Measurements from ENCODE around the gene SH3RF3.
A peak's percentile ranks its signal among the peaks of the same experiment; 100 is the strongest.
"Not testable (repeated sequence)": the region's sequence is repeated elsewhere in the genome, so short reads cannot be mapped to it uniquely, and the experiment has no call there.

SH3RF3 gene

GRCh38 chr2:109153005-109153784, 24.2 kb downstream of the SH3RF3 start:
- Histone ChIP-seq H3K9ac (ENCODE audit: low read depth, low read length) (no peak overlapping the region), H3K36me3 (ENCODE audit: insufficient read depth, low read length) (no peaks in the 10 kb centered on the region), H3K4me1 (ENCODE audit: control insufficient read depth, insufficient read depth, low read length) (peaks cover 14% of the 10 kb centered on the region), H3K4me3 (ENCODE audit: low read length) (no peak overlapping the region), H3K4me2 (ENCODE audit: low read length) (no peak overlapping the region), H3K9me3 (replicated peaks; ENCODE audit: low read length) (no peaks in the 10 kb centered on the region), H3K27me3 (ENCODE audit: control insufficient read depth, insufficient read depth, low read length) (no peaks in the 10 kb centered on the region)

- Histone ChIP-seq H3K9ac (ENCODE audit: low read depth, low read length) (no peak overlapping the region), H3K4me1 (ENCODE audit: control insufficient read depth, insufficient read depth, low read length) (peaks cover 9% of the 10 kb centered on the region), H3K4me3 (ENCODE audit: low read length) (no peak overlapping the region), H3K27me3 (ENCODE audit: control insufficient read depth, insufficient read depth, low read length) (no peaks in the 10 kb centered on the region), H3K9me3 (replicated peaks; ENCODE audit: low read length) (no peaks in the 10 kb centered on the region), H3K36me3 (ENCODE audit: insufficient read depth, low read length) (no peaks in the 10 kb centered on the region), H3K4me2 (ENCODE audit: low read length) (no peak overlapping the region)
Observed at GRCh38 chr2:109153807-109154206, 24.8 kb downstream of the SH3RF3 start.

- no peak overlapping the region for H3K9ac ChIP-seq (ENCODE audit: low read depth, low read length)
- H3K27me3 ChIP-seq (ENCODE audit: control insufficient read depth, insufficient read depth, low read length), result no peaks in the 10 kb centered on the region
- no peaks in the 10 kb centered on the region for H3K36me3 ChIP-seq (ENCODE audit: insufficient read depth, low read length)
- peaks cover 5% of the 10 kb centered on the region for H3K4me1 ChIP-seq (ENCODE audit: control insufficient read depth, insufficient read depth, low read length)
- no peak overlapping the region for H3K4me3 ChIP-seq (ENCODE audit: low read length)
- H3K9me3 ChIP-seq (replicated peaks; ENCODE audit: low read length), result no peaks in the 10 kb centered on the region
- no peak overlapping the region for H3K4me2 ChIP-seq (ENCODE audit: low read length)
Observed at GRCh38 chr2:109154226-109154625, 25.2 kb downstream of the SH3RF3 start.

- no peaks in the 10 kb centered on the region for H3K9me3 ChIP-seq (replicated peaks; ENCODE audit: low read length)
- H3K4me2 ChIP-seq (ENCODE audit: low read length), result no peak overlapping the region
- H3K36me3 ChIP-seq (ENCODE audit: insufficient read depth, low read length), result no peaks in the 10 kb centered on the region
- H3K4me3 ChIP-seq (ENCODE audit: low read length), result no peak overlapping the region
- no peak overlapping the region for H3K9ac ChIP-seq (ENCODE audit: low read depth, low read length)
- peaks cover 4% of the 10 kb centered on the region for H3K4me1 ChIP-seq (ENCODE audit: control insufficient read depth, insufficient read depth, low read length)
- no peaks in the 10 kb centered on the region for H3K27me3 ChIP-seq (ENCODE audit: control insufficient read depth, insufficient read depth, low read length)
Observed at GRCh38 chr2:109155553-109156451, 26.8 kb downstream of the SH3RF3 start.

- H3K9ac ChIP-seq (ENCODE audit: low read depth, low read length), result no peak overlapping the region
- H3K36me3 ChIP-seq (ENCODE audit: insufficient read depth, low read length), result no peaks in the 10 kb centered on the region
- no peaks in the 10 kb centered on the region for H3K9me3 ChIP-seq (replicated peaks; ENCODE audit: low read length)
- H3K4me1 ChIP-seq (ENCODE audit: control insufficient read depth, insufficient read depth, low read length), result peaks cover 4% of the 10 kb centered on the region
- no peak overlapping the region for H3K4me2 ChIP-seq (ENCODE audit: low read length)
- H3K4me3 ChIP-seq (ENCODE audit: low read length), result no peak overlapping the region
- H3K27me3 ChIP-seq (ENCODE audit: control insufficient read depth, insufficient read depth, low read length), result no peaks in the 10 kb centered on the region
Observed at GRCh38 chr2:109157563-109158105, 28.6 kb downstream of the SH3RF3 start.

- H3K27me3 ChIP-seq (ENCODE audit: control insufficient read depth, insufficient read depth, low read length), result no peaks in the 10 kb centered on the region
- H3K4me3 ChIP-seq (ENCODE audit: low read length), result no peak overlapping the region
- no peak overlapping the region for H3K9ac ChIP-seq (ENCODE audit: low read depth, low read length)
- H3K9me3 ChIP-seq (replicated peaks; ENCODE audit: low read length), result no peaks in the 10 kb centered on the region
- H3K4me2 ChIP-seq (ENCODE audit: low read length), result no peak overlapping the region
- H3K4me1 ChIP-seq (ENCODE audit: control insufficient read depth, insufficient read depth, low read length), result peaks cover 4% of the 10 kb centered on the region
- no peaks in the 10 kb centered on the region for H3K36me3 ChIP-seq (ENCODE audit: insufficient read depth, low read length)
Observed at GRCh38 chr2:109158237-109158636, 29.2 kb downstream of the SH3RF3 start.

DNA sequence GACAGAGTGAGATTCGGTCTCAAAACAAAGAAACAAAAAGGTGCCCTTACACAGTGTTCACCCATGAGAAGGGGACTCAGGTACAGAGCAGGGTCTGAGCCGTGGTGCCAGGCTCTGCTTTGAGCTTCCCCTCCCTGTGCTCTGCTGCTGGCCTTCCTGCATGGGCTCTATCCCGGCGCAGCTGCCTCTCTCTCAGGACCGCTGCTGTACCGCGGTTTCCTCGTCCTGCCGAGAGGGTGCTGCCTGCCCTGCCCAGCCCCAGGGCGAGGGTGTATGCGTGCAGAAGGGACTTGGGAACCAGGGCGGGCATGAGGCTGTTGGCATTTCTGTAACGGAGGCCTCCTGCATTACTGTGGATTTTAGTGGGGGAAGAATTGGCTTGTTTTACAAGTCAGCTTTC, 30.1 kb downstream of the SH3RF3 start:
- Histone ChIP-seq H3K4me1 (ENCODE audit: control insufficient read depth, insufficient read depth, low read length) (peaks cover 11% of the 10 kb centered on the region), H3K27me3 (ENCODE audit: control insufficient read depth, insufficient read depth, low read length) (no peaks in the 10 kb centered on the region), H3K9me3 (replicated peaks; ENCODE audit: low read length) (no peaks in the 10 kb centered on the region)

DNA sequence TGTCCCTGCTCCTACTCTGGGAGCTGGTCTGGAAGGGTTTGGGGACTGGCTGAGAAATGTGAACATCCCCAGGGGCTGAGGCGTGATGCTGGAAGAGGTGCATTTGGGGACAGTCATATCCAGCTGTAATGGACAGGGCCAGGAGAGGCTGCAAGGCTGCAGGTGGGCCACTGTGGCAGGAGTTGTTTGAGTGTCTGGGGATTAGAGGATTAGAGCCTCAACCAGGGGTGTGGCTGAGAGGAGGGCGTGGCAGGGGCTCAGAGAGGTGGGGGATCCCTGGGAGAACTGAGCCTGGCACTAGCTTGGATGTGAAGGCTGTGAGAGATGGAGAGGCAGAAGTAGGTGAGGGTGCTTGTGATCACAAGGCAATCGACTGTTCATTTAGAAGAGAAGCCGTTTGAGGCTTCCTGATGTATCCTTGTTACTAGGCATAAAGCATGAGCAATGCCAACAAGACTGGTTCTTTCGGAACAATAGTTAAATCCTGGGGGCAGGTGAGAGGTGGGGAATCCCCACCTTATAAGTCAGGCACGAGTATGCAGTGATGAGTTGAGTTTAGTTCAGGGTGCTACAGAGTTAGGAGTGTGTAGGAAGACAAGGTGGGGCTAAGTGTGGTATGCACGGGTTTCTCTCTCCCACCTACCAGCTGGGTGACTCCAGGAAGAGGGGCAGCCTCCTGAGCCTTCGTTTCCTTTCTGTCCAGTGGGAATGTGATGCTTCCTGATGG, 31.9 kb downstream of the SH3RF3 start:
- Histone ChIP-seq H3K36me3 (ENCODE audit: insufficient read depth, low read length) (no peaks in the 10 kb centered on the region), H3K27me3 (ENCODE audit: control insufficient read depth, insufficient read depth, low read length) (no peaks in the 10 kb centered on the region), H3K4me1 (ENCODE audit: control insufficient read depth, insufficient read depth, low read length) (peaks cover 25% of the 10 kb centered on the region), H3K9ac (ENCODE audit: low read depth, low read length) (no peak overlapping the region), H3K4me3 (ENCODE audit: low read length) (no peak overlapping the region), H3K4me2 (ENCODE audit: low read length) (no peak overlapping the region), H3K9me3 (replicated peaks; ENCODE audit: low read length) (no peaks in the 10 kb centered on the region)

More for the DNA sequence above, 30.1 kb downstream of the SH3RF3 start:
- Histone ChIP-seq H3K36me3 (ENCODE audit: insufficient read depth, low read length) (no peaks in the 10 kb centered on the region), H3K4me3 (ENCODE audit: low read length) (no peak overlapping the region), H3K4me2 (ENCODE audit: low read length) (no peak overlapping the region), H3K9ac (ENCODE audit: low read depth, low read length) (no peak overlapping the region)

DNA sequence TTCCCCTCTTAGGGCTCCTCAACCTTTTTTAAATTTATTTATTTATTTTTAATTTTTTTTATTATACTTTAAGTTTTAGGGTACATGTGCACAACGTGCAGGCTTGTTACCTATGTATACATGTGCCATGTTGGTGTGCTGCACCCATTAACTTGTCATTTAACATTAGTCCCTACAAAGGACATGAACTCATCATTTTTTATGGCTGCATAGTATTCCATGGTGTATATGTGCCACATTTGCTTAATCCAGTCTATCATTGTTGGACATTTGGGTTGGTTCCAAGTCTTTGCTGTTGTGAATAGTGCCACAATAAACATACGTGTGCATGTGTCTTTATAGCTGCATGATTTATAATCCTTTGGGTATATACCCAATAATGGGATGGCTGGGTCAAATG, 33.4 kb downstream of the SH3RF3 start:
- H3K27me3 ChIP-seq (ENCODE audit: control insufficient read depth, insufficient read depth, low read length); H3K9me3 ChIP-seq (replicated peaks; ENCODE audit: low read length); H3K36me3 ChIP-seq (ENCODE audit: insufficient read depth, low read length); H3K4me3 ChIP-seq (ENCODE audit: low read length); H3K4me2 ChIP-seq (ENCODE audit: low read length); H3K9ac ChIP-seq (ENCODE audit: low read depth, low read length): not testable (repeated sequence)
- H3K4me1 ChIP-seq (ENCODE audit: control insufficient read depth, insufficient read depth, low read length), result peaks cover 38% of the 10 kb centered on the region

DNA sequence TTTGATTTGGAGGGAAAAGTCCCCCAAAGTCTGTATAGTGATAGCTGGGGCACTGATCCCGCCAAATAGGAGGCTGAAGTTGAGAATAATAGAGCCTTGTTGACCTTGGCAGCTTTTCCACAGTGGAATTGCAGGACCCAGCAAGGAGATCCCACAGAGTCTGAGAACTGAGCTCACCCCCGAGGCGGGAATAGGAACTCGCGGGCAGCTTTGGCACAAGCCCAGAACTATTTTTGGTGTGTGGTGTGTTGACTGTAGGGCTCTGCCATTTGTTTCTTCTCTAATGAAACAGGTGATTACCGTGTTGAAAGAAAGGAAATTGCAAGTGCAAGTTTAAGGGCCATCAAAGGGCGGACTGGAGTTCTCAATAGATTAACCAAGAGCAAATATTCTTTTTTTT, 34.0 kb downstream of the SH3RF3 start:
- Histone ChIP-seq H3K27me3 (ENCODE audit: control insufficient read depth, insufficient read depth, low read length) (no peaks in the 10 kb centered on the region), H3K4me3 (ENCODE audit: low read length) (no peak overlapping the region)

DNA sequence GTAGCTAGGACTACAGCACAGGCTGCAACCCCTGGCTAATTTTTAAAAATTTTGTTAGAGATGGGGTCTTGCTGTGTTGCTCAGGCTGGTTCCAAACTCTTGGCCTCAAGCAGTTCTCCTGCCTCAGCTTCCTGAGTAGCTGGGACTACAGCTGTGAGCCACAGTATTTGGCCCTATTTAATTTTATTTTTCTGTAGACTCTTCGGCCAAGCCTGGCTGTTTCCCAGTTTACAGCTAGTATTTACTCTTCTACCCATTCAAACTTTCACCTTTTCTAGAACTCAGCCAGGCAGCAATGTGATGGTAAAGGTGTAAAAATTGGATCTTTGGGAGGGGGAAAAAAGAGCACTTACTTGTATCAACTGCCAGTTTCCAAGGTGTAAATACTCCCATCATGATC, 35.3 kb downstream of the SH3RF3 start:
- Histone ChIP-seq H3K4me1 (ENCODE audit: control insufficient read depth, insufficient read depth, low read length) (peaks cover 38% of the 10 kb centered on the region), H3K36me3 (ENCODE audit: insufficient read depth, low read length) (peaks cover 11% of the 10 kb centered on the region), H3K9ac (ENCODE audit: low read depth, low read length) (no peak overlapping the region), H3K27me3 (ENCODE audit: control insufficient read depth, insufficient read depth, low read length) (no peaks in the 10 kb centered on the region), H3K9me3 (replicated peaks; ENCODE audit: low read length) (no peaks in the 10 kb centered on the region), H3K4me2 (ENCODE audit: low read length) (peak overlapping the region; percentile 4), H3K4me3 (ENCODE audit: low read length) (peak overlapping the region; percentile 18)

More for the DNA sequence above, 34.0 kb downstream of the SH3RF3 start:
- H3K4me1 ChIP-seq (ENCODE audit: control insufficient read depth, insufficient read depth, low read length), result peaks cover 38% of the 10 kb centered on the region
- H3K4me2 ChIP-seq (ENCODE audit: low read length), result no peak overlapping the region
- H3K9ac ChIP-seq (ENCODE audit: low read depth, low read length), result no peak overlapping the region
- H3K36me3 ChIP-seq (ENCODE audit: insufficient read depth, low read length), result no peaks in the 10 kb centered on the region
- H3K9me3 ChIP-seq (replicated peaks; ENCODE audit: low read length), result no peaks in the 10 kb centered on the region

Measured in skeletal muscle satellite cell (primary cell).